ENCODE results near the gene ARAP2. TPM values are rescaled to one million over a fixed set of nuclear protein-coding genes. Genes with fewer than 3 reads are reported as not detected.

Gene ARAP2
- total RNA-seq, 2 experiments from 2014 or later: 40.0 to 42.5 TPM

DNA sequence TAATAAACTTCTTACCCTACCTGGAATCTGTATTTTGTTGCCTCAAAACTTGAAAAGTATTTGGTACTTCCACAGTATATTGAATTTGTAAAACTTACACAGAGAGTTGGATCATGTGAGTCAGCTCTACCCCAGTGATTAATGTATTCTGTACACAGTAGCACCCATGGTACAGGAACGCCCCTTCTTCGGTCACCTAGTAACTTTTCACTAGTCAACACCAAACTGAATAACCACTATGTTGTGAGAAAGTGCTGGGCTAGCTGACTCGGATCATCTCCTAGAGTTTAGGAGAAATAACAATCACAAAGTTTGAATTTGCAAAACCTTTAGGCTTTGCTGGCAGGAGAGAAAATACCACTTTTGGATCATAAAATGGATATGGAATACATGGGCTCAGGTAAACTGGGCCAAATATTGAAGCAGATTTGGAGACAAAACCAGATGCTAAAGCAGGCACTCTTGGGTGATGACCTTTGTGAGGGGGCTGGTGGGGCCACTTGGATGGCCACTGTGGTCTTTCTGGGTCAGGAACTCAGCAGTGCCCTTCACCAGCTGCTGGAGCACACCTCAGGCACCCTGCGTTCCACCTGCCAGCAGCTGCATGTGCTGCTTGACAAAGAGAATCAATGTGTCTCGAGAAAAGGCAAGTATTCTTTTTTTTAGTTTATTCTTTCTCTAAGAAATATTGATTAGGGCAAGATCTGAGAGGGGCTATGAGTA is 37.2 kb upstream of the ARAP2 start, which contains the start of gene DTHD1:
TSS of gene DTHD1 (plus strand) at position 233 of the 723 bp plus-strand sequence. CDS start at position 376, 143 bp downstream.
- ATAC-seq (peak; percentile 57), DNase-seq (peak; percentile 62)
- peaks cover 76% of the 10 kb centered on the region for H3K4me1 Mint-ChIP-seq
- peaks cover 3% of the 10 kb centered on the region for H3K27me3 Mint-ChIP-seq
- H3K4me3 Mint-ChIP-seq: peak within 1 kb of the TSS; percentile 3
- POLR2A ChIA-PET: interaction anchor here (1.0 kb wide), 1 partner anchor 39 kb away, joined by 3 read pairs; no protein-coding TSS in a partner anchor
- H3K36me3 Mint-ChIP-seq (ENCODE audit: low read depth): peaks cover 3% of the 10 kb centered on the region
- peaks cover 4% of the 10 kb centered on the region for H3K9me3 Mint-ChIP-seq (ENCODE audit: low read depth)
- CTCF ChIA-PET: interaction anchor here (1.0 to 1.8 kb wide), 3 partner anchors 27 to 39 kb away, joined by 3 to 6 read pairs (median 4); no protein-coding TSS in a partner anchor
- peak within 1 kb of the TSS; percentile 52 for H3K27ac Mint-ChIP-seq
- intact Hi-C loops (cut with DNase I, micrococcal nuclease): loop anchor here in 1 of 2 experiments (1.0 kb wide), 1 partner anchor 35 kb away; no protein-coding TSS in a partner anchor

DNA sequence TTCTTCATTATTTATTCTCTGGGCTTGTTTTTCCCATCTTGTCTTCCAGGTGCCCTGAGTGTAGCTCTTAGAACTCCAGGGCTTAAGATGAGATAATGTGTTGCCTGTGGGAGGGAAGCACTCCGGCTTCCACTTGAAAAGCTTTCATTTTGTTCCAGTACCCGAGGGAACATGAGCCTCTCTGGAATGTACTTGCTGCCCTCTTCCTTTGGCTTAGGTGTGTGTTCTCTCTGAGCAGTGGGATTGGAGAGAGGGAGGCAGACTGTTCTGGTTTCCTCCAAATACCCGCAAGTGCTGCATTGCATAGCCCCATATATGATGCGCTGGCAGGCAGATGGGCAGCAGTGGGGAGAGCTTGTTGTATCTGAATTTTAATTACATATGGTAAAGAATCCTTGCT is 36.2 kb upstream of the ARAP2 start:
- Mint-ChIP-seq H3K9me3 (ENCODE audit: low read depth) (peaks cover 4% of the 10 kb centered on the region), H3K27ac (peak overlapping the region; percentile 22), H3K4me3 (no peak overlapping the region), H3K36me3 (ENCODE audit: low read depth) (peaks cover 3% of the 10 kb centered on the region), H3K4me1 (peaks cover 71% of the 10 kb centered on the region), H3K27me3 (peaks cover 3% of the 10 kb centered on the region)
- no peak for ATAC-seq
- ChIA-PET POLR2A (interaction anchor here (1.0 kb wide), 1 partner anchor 52 kb away, joined by 3 read pairs; no protein-coding TSS in a partner anchor), CTCF (interaction anchor here (0.6 to 1.8 kb wide), 3 partner anchors 28 to 66 kb away, joined by 3 to 6 read pairs (median 3); no protein-coding TSS in a partner anchor)
- DNase-seq: no peak
- intact Hi-C loops (cut with DNase I, micrococcal nuclease): no loop called here

- peaks cover 1% of the 10 kb centered on the region for H3K27me3 Mint-ChIP-seq
- ATAC-seq (peak; percentile 35), DNase-seq (no peak)
- no peaks in the 10 kb centered on the region for H3K36me3 Mint-ChIP-seq (ENCODE audit: low read depth)
- peaks cover 57% of the 10 kb centered on the region for H3K4me1 Mint-ChIP-seq
- no peaks in the 10 kb centered on the region for H3K9me3 Mint-ChIP-seq (ENCODE audit: low read depth)
- peak overlapping the region; percentile 47 for H3K27ac Mint-ChIP-seq
- CTCF ChIA-PET: no interaction called here
- intact Hi-C loops (cut with DNase I, micrococcal nuclease): no loop called here
- POLR2A ChIA-PET: no interaction called here
- H3K4me3 Mint-ChIP-seq: no peak overlapping the region
Observed at GRCh38 chr4:36278789-36279188, 34.5 kb upstream of the ARAP2 start.

GRCh38 chr4:36277533-36277932 is 33.2 kb upstream of the ARAP2 start:
- ChIA-PET POLR2A (interaction anchor here (0.6 kb wide), 1 partner anchor 8 kb away, joined by 4 read pairs; no protein-coding TSS in a partner anchor), CTCF (interaction anchor here (0.6 to 1.4 kb wide), 2 partner anchors 22 to 25 kb away, joined by 3 read pairs; no protein-coding TSS in a partner anchor)
- intact Hi-C loops (cut with DNase I, micrococcal nuclease): no loop called here
- Mint-ChIP-seq H3K9me3 (ENCODE audit: low read depth) (no peaks in the 10 kb centered on the region), H3K27ac (peak overlapping the region; percentile 34), H3K36me3 (ENCODE audit: low read depth) (no peaks in the 10 kb centered on the region), H3K4me3 (no peak overlapping the region), H3K27me3 (peaks cover 1% of the 10 kb centered on the region), H3K4me1 (peaks cover 62% of the 10 kb centered on the region)
- DNase-seq (no peak), ATAC-seq (peak; percentile 16)

GRCh38 chr4:36274158-36274557 is 29.8 kb upstream of the ARAP2 start:
- Mint-ChIP-seq H3K27me3 (no peaks in the 10 kb centered on the region), H3K36me3 (ENCODE audit: low read depth) (no peaks in the 10 kb centered on the region), H3K27ac (no peak overlapping the region), H3K9me3 (ENCODE audit: low read depth) (no peaks in the 10 kb centered on the region), H3K4me3 (no peak overlapping the region), H3K4me1 (peaks cover 38% of the 10 kb centered on the region)
- CTCF ChIA-PET: no interaction called here
- DNase-seq (no peak), ATAC-seq (no peak)
- POLR2A ChIA-PET: no interaction called here
- intact Hi-C loops (cut with DNase I, micrococcal nuclease): no loop called here

DNA sequence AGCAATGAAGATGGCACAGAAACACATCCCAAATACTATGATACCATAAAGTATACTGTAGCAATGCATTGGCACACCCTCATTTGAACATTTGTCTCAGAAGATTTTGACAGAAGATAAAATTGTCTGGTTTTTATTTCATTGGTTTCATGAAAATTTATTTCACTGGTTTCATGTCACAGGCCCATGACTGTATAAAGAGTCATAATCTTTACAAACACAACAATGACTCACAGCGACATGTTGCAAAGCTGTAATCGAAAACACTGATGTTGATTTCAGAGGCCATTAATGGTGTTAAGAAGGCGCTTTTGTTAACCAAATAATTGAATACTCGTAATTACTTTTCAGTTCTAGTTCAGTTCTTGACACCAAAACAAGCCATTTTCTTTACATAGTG is 29.0 kb upstream of the ARAP2 start:
- H3K27ac Mint-ChIP-seq: no peak overlapping the region
- H3K9me3 Mint-ChIP-seq (ENCODE audit: low read depth): no peaks in the 10 kb centered on the region
- intact Hi-C loops (cut with DNase I, micrococcal nuclease): no loop called here
- DNase-seq (no peak), ATAC-seq (no peak)
- POLR2A ChIA-PET: no interaction called here
- H3K27me3 Mint-ChIP-seq: no peaks in the 10 kb centered on the region
- CTCF ChIA-PET: no interaction called here
- peaks cover 37% of the 10 kb centered on the region for H3K4me1 Mint-ChIP-seq
- no peak overlapping the region for H3K4me3 Mint-ChIP-seq
- H3K36me3 Mint-ChIP-seq (ENCODE audit: low read depth): no peaks in the 10 kb centered on the region

DNA sequence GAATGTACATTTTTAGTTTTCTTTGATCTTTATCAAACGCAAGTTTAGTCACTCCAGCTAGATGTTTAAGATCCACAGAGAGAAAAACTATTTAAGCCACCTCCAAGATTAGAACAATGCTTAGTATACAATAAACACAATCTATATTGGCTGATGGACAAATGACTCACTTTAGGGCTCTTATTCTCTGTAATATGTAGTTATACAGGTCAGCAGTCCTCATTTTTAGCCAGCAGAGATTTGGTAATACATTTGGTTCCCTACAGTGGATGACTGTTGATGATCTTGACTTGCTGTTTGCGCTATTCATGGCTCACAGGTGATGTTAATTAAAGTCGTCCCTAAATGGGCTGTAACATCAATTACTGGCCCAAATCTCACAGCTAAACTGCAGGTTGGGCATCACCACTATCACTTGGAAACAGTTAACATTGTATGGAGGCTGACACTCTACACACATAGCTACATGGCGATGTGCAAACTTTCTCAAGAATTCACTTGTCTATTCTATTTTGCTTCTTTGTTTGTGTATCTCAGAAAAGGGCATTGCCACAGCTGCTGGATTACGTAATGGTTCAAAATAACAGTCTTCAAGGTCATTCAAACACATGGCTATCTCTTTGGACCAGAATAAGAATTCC is 25.3 kb upstream of the ARAP2 start:
- Mint-ChIP-seq H3K27ac (no peak overlapping the region), H3K27me3 (no peaks in the 10 kb centered on the region), H3K9me3 (ENCODE audit: low read depth) (no peaks in the 10 kb centered on the region), H3K36me3 (ENCODE audit: low read depth) (no peaks in the 10 kb centered on the region), H3K4me3 (no peak overlapping the region), H3K4me1 (peaks cover 36% of the 10 kb centered on the region)
- ATAC-seq (peak; percentile 4), DNase-seq (no peak)
- POLR2A ChIA-PET: no interaction called here
- intact Hi-C loops (cut with DNase I, micrococcal nuclease): loop anchor here in 1 of 2 experiments (2.0 kb wide), 1 partner anchor 17 kb away; no protein-coding TSS in a partner anchor
- CTCF ChIA-PET: interaction anchor here (0.5 to 1.0 kb wide), 2 partner anchors 18 to 262 kb away, joined by 3 to 4 read pairs; no protein-coding TSS in a partner anchor

DNA sequence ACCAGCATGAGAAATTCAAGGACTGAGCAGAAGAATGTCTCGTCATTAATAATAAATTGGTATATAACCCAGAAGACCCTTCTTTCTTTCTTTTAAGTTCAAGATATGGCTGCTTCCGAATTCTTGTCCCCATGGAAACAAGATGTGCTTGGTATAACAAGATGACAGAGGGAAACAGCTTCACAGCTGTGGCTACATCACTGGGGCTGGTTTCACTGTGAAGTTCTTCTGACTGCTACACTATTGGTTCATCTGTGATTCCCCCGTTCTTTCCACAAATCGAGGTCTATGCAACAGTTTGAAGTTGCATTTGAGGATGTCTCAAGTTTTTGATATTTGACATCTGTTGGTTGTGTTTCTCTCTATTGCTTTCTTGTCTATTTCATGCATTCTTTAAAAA is 24.8 kb upstream of the ARAP2 start:
- H3K9me3 Mint-ChIP-seq (ENCODE audit: low read depth): no peaks in the 10 kb centered on the region
- H3K36me3 Mint-ChIP-seq (ENCODE audit: low read depth): no peaks in the 10 kb centered on the region
- H3K4me3 Mint-ChIP-seq: no peak overlapping the region
- DNase-seq (peak; percentile 52), ATAC-seq (peak; percentile 79)
- H3K4me1 Mint-ChIP-seq: peaks cover 42% of the 10 kb centered on the region
- H3K27me3 Mint-ChIP-seq: no peaks in the 10 kb centered on the region
- CTCF ChIA-PET: interaction anchor here (0.5 to 3.0 kb wide), 4 partner anchors 10 to 261 kb away, joined by 3 to 17 read pairs (median 4); no protein-coding TSS in a partner anchor
- intact Hi-C loops (cut with DNase I, micrococcal nuclease): loop anchor here in 1 of 2 experiments (2.0 kb wide), 1 partner anchor 18 kb away; no protein-coding TSS in a partner anchor
- no peak overlapping the region for H3K27ac Mint-ChIP-seq
- POLR2A ChIA-PET: interaction anchor here (2.3 kb wide), 1 partner anchor 17 kb away, joined by 7 read pairs; no protein-coding TSS in a partner anchor

GRCh38 chr4:36267486-36268268 is 23.4 kb upstream of the ARAP2 start:
- Mint-ChIP-seq H3K27ac (peak overlapping the region; percentile 39), H3K4me3 (no peak overlapping the region), H3K27me3 (no peaks in the 10 kb centered on the region), H3K36me3 (ENCODE audit: low read depth) (no peaks in the 10 kb centered on the region), H3K4me1 (peaks cover 38% of the 10 kb centered on the region), H3K9me3 (ENCODE audit: low read depth) (no peaks in the 10 kb centered on the region)
- peak; percentile 40 for ATAC-seq
- POLR2A ChIA-PET: interaction anchor here (0.6 to 2.3 kb wide), 2 partner anchors 18 to 22 kb away, joined by 7 read pairs; no protein-coding TSS in a partner anchor
- CTCF ChIA-PET: interaction anchor here (0.8 to 3.0 kb wide), 7 partner anchors 9 to 132 kb away, joined by 3 to 17 read pairs (median 3); no protein-coding TSS in a partner anchor
- intact Hi-C loops (cut with DNase I, micrococcal nuclease): loop anchor here (2.0 kb wide), 1 partner anchor 19 kb away; no protein-coding TSS in a partner anchor
- no peak for DNase-seq

GRCh38 chr4:36264207-36264826 is 20.0 kb upstream of the ARAP2 start:
- CTCF ChIA-PET: interaction anchor here (0.5 to 1.8 kb wide), 4 partner anchors 10 to 136 kb away, joined by 3 to 5 read pairs (median 3); no protein-coding TSS in a partner anchor
- DNase-seq (no peak), ATAC-seq (peak; percentile 17)
- Mint-ChIP-seq H3K4me3 (no peak overlapping the region), H3K27me3 (no peaks in the 10 kb centered on the region), H3K27ac (peak overlapping the region; percentile 32), H3K9me3 (ENCODE audit: low read depth) (no peaks in the 10 kb centered on the region), H3K4me1 (peaks cover 34% of the 10 kb centered on the region), H3K36me3 (ENCODE audit: low read depth) (no peaks in the 10 kb centered on the region)
- intact Hi-C loops (cut with DNase I, micrococcal nuclease): no loop called here
- POLR2A ChIA-PET: interaction anchor here (0.6 kb wide), 1 partner anchor 32 kb away, joined by 3 read pairs; no protein-coding TSS in a partner anchor

Measured in activated CD4-positive, alpha-beta T cell treated with anti-CD3 and anti-CD28 coated beads for 36 hours (primary cell).